Spleen (tissue), 11 donors: ENCODE data around the gene ARMC3. TPM values are rescaled to one million over a fixed set of nuclear protein-coding genes. Genes with fewer than 3 reads are reported as not detected.

Experiments
- DNase-seq: peaks from one replicate; pipeline ENCODE4 v3.0.0-alpha.2; 2020
- H3K27ac ChIP-seq, 8 donors: fragments of 200-600 bp; sonication (generic) in 7 of 8; 1 replicate in 4 of 8; 2 replicates in 4 of 8; pipeline versions ENCODE4 v1.5.0 to v1.8.0; 2016 to 2021; ENCODE audit warnings: inconsistent platforms in 4 of 8, mild to moderate bottlenecking in 4 of 8, moderate library complexity in 1 of 8
- H3K27me3 ChIP-seq, 7 donors: fragments of 200-600 bp; sonication (generic) in 6 of 7; replicated peaks in 1 of 7; 1 replicate in 4 of 7; 2 replicates in 3 of 7; pipeline versions ENCODE4 v1.5.0 to v1.8.0; 2016 to 2021; ENCODE audit warnings: inconsistent platforms in 3 of 7, mild to moderate bottlenecking in 1 of 7
- H3K36me3 ChIP-seq, 6 donors: fragments of 200-600 bp; sonication (generic) in 5 of 6; 1 replicate in 4 of 6; 2 replicates in 2 of 6; pipeline versions ENCODE4 v1.5.0 to v1.8.0; 2016 to 2021; ENCODE audit warnings: inconsistent platforms in 2 of 6
- H3K4me1 ChIP-seq, 6 donors: fragments of 200-600 bp; sonication (generic) in 5 of 6; 1 replicate in 3 of 6; 2 replicates in 3 of 6; pipeline versions ENCODE4 v1.5.0 to v1.8.0; 2016 to 2021; ENCODE audit warnings: inconsistent platforms in 3 of 6
- H3K4me3 ChIP-seq, 8 donors: fragments of 200-600 bp; sonication (generic) in 7 of 8; 1 replicate in 4 of 8; 2 replicates in 4 of 8; pipeline versions ENCODE4 v1.5.0 to v1.8.0; 2016 to 2021; ENCODE audit warnings: inconsistent platforms in 4 of 8, mild to moderate bottlenecking in 4 of 8, moderate library complexity in 2 of 8
- H3K9me3 ChIP-seq, 8 donors: fragments of 200-600 bp; sonication (generic) in 7 of 8; 1 replicate in 4 of 8; 2 replicates in 4 of 8; pipeline versions ENCODE4 v1.5.0 to v1.8.0; 2016 to 2021; ENCODE audit warnings: inconsistent platforms in 4 of 8
- POLR2A ChIP-seq, 3 donors: fragments of 450-650 bp; IDR thresholded peaks; one replicate each; pipeline ENCODE4 v1.5.1; 2017; ENCODE audit warnings: antibody characterized with exemption in 3 of 3, mild to moderate bottlenecking in 1 of 3
- POLR2AphosphoS5 ChIP-seq, 3 donors: sonication (generic); formaldehyde crosslinking; IDR thresholded peaks; one replicate each; pipeline ENCODE4 v1.5.1; 2017; ENCODE audit warnings: antibody characterized with exemption in 3 of 3
- WGBS, 5 donors: extraction: QIAGEN DNeasy Blood & Tissue Kit in 3 of 5; methylation state at CpG; one replicate each; pipeline versions ENCODE4 v1.1.5 to v1.1.7; 2013 to 2018; 5-methylcytosine and 5-hydroxymethylcytosine counted together
- intact Hi-C: fragments of 100-400 bp; cut with DNase I; formaldehyde crosslinking; loops from one replicate; pipeline ENCODE4 v1.15.0; 2023; ENCODE audit warnings: low total_unique reads
- polyA plus RNA-seq, 3 donors: library from polyadenylated mRNA; stranded (reverse); fragments of 200-250 nt; gene quantifications; one replicate each; pipeline ENCODE4 v1.2.1, GENCODE V29; 2013
- total RNA-seq, 7 donors: library from RNA; depleted of rRNA in 3 of 7; stranded (reverse); fragments of >200 nt in 3 of 7; fragmentation: NEBNext Ultra II Directional in 4 of 7; extraction: Animal tissue kit (Norgen Biotek cat#: 25700) in 4 of 7; gene quantifications; one replicate each; pipeline versions ENCODE4 v1.1.0 to v1.2.1, GENCODE V29; 2016 to 2021
- TF ChIP-seq, protein P1 (sequence below), 11 experiments: fragments of 200-600 bp in 7 of 11; fragments of 450-650 bp in 4 of 11; sonication (generic) in 4 of 11; IDR thresholded peaks in 8 of 11; conservative IDR thresholded peaks in 3 of 11; 1 replicate in 7 of 11; 2 replicates in 4 of 11; pipeline versions ENCODE4 v1.4.0 to v1.8.0; 2016 to 2021; ENCODE audit warnings: antibody characterized with exemption in 11 of 11, inconsistent platforms in 4 of 11, mild to moderate bottlenecking in 1 of 11
- donor health status: healthy with polysubstance abuse.
- donor health status: DM: no; HTN: no; CAD: no; lungs with moderate emphysema.
- donor health status: DM: no; HTN: no; CAD: no.
- donor health status: Bipolar disorder and iron deficiency.
- donor health status: healthy.
- donor health status: DM: no; HTN: no; CAD: no.
- donor health status: DM: yes; HTN: yes; CAD: no.

The ARMC3 gene
- total and polyA plus RNA-seq, 10 donors = 0.66 to 0.85 TPM; not detected in 8

- TF ChIP-seq, protein P1, sequence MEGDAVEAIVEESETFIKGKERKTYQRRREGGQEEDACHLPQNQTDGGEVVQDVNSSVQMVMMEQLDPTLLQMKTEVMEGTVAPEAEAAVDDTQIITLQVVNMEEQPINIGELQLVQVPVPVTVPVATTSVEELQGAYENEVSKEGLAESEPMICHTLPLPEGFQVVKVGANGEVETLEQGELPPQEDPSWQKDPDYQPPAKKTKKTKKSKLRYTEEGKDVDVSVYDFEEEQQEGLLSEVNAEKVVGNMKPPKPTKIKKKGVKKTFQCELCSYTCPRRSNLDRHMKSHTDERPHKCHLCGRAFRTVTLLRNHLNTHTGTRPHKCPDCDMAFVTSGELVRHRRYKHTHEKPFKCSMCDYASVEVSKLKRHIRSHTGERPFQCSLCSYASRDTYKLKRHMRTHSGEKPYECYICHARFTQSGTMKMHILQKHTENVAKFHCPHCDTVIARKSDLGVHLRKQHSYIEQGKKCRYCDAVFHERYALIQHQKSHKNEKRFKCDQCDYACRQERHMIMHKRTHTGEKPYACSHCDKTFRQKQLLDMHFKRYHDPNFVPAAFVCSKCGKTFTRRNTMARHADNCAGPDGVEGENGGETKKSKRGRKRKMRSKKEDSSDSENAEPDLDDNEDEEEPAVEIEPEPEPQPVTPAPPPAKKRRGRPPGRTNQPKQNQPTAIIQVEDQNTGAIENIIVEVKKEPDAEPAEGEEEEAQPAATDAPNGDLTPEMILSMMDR (IDR thresholded peaks at IDR 0.05 in 8 of 11, conservative IDR thresholded peaks at IDR 0.05 in 3 of 11) = peak in 9 of 11 experiments; percentile 10 to 51 (median 38)
- no peak for TF ChIP-seq POLR2A (IDR thresholded peaks at IDR 0.05)
- intact Hi-C loops = loop anchor here (5.0 to 10.0 kb wide), 2 partner anchors 412 to 985 kb away; partner anchors contain the start of gene DNAJC1
- DNase-seq = no peak
- peaks cover 0 to 24% (median 12%) of the 10 kb centered on the region in 6 donors for H3K4me1 ChIP-seq
- no peak overlapping the region for H3K4me3 ChIP-seq
- H3K27me3 ChIP-seq = no peaks in the 10 kb centered on the region
- H3K27ac ChIP-seq = no peak overlapping the region
- 51 to 58% (median 57%) methylated on average over 2 of the region's 2 CpGs for WGBS, 5 donors
- H3K9me3 ChIP-seq = no peaks in the 10 kb centered on the region
- no peaks in the 10 kb centered on the region for H3K36me3 ChIP-seq
Observed at GRCh38 chr10:22986771-22987542, 59.1 kb downstream of the ARMC3 start.

DNA sequence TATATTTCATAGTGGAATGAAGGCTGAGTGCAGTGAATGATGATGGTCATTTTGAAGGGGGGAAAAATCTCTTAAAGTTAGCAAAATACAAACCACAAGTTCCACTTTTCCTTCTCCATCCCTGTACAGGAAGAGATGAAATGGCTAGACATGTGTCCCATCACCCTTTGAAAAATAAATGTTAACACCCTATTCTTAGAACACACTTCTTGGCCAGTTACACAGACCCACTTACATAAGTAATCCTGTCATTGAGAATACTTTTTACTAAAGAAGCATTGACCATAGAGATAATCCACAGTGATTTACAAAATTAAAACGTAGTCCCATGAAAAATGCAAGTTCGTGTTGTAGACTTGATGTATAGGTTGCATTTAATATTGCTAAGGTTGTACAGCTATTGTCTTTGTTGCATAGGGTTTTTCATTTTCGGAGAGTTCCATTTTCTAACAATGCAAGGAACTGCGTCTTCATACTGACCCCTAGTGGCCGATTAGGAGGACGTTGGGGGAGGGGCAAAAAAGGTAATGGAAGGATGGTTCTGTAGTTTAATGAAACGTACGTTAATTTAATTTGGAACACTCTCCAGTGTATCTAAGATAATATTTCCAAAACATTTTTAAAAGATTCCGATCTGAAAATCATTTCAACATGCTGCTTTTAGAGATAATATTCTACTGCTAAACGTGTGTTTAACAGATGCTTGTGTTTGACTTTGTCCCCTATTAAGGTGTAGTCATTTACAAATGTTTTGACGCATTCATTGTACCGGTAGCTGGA, 60.9 kb downstream of the ARMC3 start:
- DNase-seq = no peak
- no peaks in the 10 kb centered on the region for H3K36me3 ChIP-seq
- H3K4me3 ChIP-seq = no peak overlapping the region
- WGBS, 5 donors = 6 to 9% (median 6%) methylated on average over 12 of the region's 12 CpGs
- peaks cover 0 to 24% (median 12%) of the 10 kb centered on the region in 6 donors for H3K4me1 ChIP-seq
- intact Hi-C loops = loop anchor here (5.0 to 10.0 kb wide), 2 partner anchors 414 to 986 kb away; partner anchors contain the start of gene DNAJC1
- TF ChIP-seq, protein P1 (IDR thresholded peaks at IDR 0.05 in 8 of 11, conservative IDR thresholded peaks at IDR 0.05 in 3 of 11) = peak; percentile 74 to 95 (median 88)
- TF ChIP-seq POLR2A (IDR thresholded peaks at IDR 0.05) (no peak), POLR2AphosphoS5 (IDR thresholded peaks at IDR 0.05) (peak in 1 of 3 donors; percentile 26)
- no peaks in the 10 kb centered on the region for H3K9me3 ChIP-seq
- no peaks in the 10 kb centered on the region for H3K27me3 ChIP-seq
- H3K27ac ChIP-seq = no peak overlapping the region

- no peak overlapping the region for H3K27ac ChIP-seq
- H3K27me3 ChIP-seq = peaks cover 0 to 8% (median 0%) of the 10 kb centered on the region in 7 donors
- no peak for DNase-seq
- no peak overlapping the region for H3K4me3 ChIP-seq
- H3K36me3 ChIP-seq = no peaks in the 10 kb centered on the region
- H3K4me1 ChIP-seq = peaks cover 0 to 24% (median 12%) of the 10 kb centered on the region in 6 donors
- intact Hi-C loops = no loop called here
- TF ChIP-seq POLR2A (IDR thresholded peaks at IDR 0.05) (no peak), POLR2AphosphoS5 (IDR thresholded peaks at IDR 0.05) (no peak)
- TF ChIP-seq, protein P1 (IDR thresholded peaks at IDR 0.05 in 8 of 11, conservative IDR thresholded peaks at IDR 0.05 in 3 of 11) = no peak
- no peaks in the 10 kb centered on the region for H3K9me3 ChIP-seq
- WGBS, 5 donors = 77 to 96% (median 87%) methylated on average over 4 of the region's 4 CpGs
Observed at GRCh38 chr10:22990443-22990842, 62.6 kb downstream of the ARMC3 start.

GRCh38 chr10:22992075-22992474, 64.2 kb downstream of the ARMC3 start:
- no peak for DNase-seq
- Histone ChIP-seq H3K9me3 (no peaks in the 10 kb centered on the region), H3K27me3 (peaks cover 0 to 12% (median 0%) of the 10 kb centered on the region in 7 donors), H3K36me3 (no peaks in the 10 kb centered on the region), H3K27ac (no peak overlapping the region), H3K4me1 (peaks cover 0 to 17% (median 10%) of the 10 kb centered on the region in 6 donors), H3K4me3 (no peak overlapping the region)
- TF ChIP-seq, protein P1 (IDR thresholded peaks at IDR 0.05 in 8 of 11, conservative IDR thresholded peaks at IDR 0.05 in 3 of 11) = no peak
- TF ChIP-seq POLR2AphosphoS5 (IDR thresholded peaks at IDR 0.05) = no peak
- no peak for TF ChIP-seq POLR2A (IDR thresholded peaks at IDR 0.05)
- WGBS, 5 donors = 45 to 71% (median 48%) methylated on average over 5 of the region's 5 CpGs
- intact Hi-C loops = no loop called here
